GM10248 (cell line): Measurements from ENCODE around the gene CCNI2.

ENCODE experiments used
- CTCF ChIA-PET: fragments of 300-600 bp; sonication (Branson Sonifier 250); formaldehyde crosslinking; extraction: SDS; loops from one replicate; lab custom pipeline; 2021; ENCODE audit warnings: antibody characterized with exemption; lab: Yijun Ruan, JAX
- POLR2A ChIA-PET: fragments of 350-650 bp; sonication (Branson Sonifier 250); formaldehyde crosslinking; extraction: SDS; loops from one replicate; lab custom pipeline; 2020; ENCODE audit warnings: antibody characterized with exemption; lab: Yijun Ruan, JAX
- DNase-seq: peaks from one replicate; pipeline ENCODE4 v3.0.0; 2012; ENCODE audit errors: extremely low spot score
- CTCF ChIP-seq: IDR thresholded peaks from 2 replicates; pipeline ENCODE4 v1.5.1; 2012; ENCODE audit warnings: mild to moderate bottlenecking, low read depth; ENCODE audit errors: extremely low read depth, missing control alignments, control extremely low read depth

CCNI2 gene

GRCh38 chr5:132725745-132726144, 21.5 kb upstream of the CCNI2 start:
- DNase-seq, result no peak
- TF ChIP-seq CTCF, result no peak
- ChIA-PET POLR2A (no interaction called here), CTCF (interaction anchor here (1.2 to 10.1 kb wide), 4 partner anchors 8 to 94 kb away, joined by 3 to 51 read pairs (median 4); partner anchors contain the start of gene KIF3A)

- no peak for DNase-seq
- ChIA-PET CTCF (interaction anchor here (0.9 to 10.1 kb wide), 5 partner anchors 12 to 224 kb away, joined by 3 to 51 read pairs (median 3); no protein-coding TSS in a partner anchor), POLR2A (no interaction called here)
- no peak for TF ChIP-seq CTCF
These were observed 17.3 kb upstream of the CCNI2 start for GRCh38 chr5:132729896-132730295.

- no peak for TF ChIP-seq CTCF
- POLR2A ChIA-PET, result no interaction called here
- DNase-seq, result no peak
- CTCF ChIA-PET, result interaction anchor here (0.6 to 10.1 kb wide), 5 partner anchors 16 to 208 kb away, joined by 3 to 51 read pairs (median 3); no protein-coding TSS in a partner anchor
These were observed 13.6 kb upstream of the CCNI2 start for GRCh38 chr5:132733499-132734148.

- TF ChIP-seq CTCF, result no peak
- POLR2A ChIA-PET, result no interaction called here
- CTCF ChIA-PET, result interaction anchor here (1.5 to 10.1 kb wide), 2 partner anchors 17 to 209 kb away, joined by 3 to 51 read pairs; no protein-coding TSS in a partner anchor
- DNase-seq, result no peak
These were observed 12.5 kb upstream of the CCNI2 start for GRCh38 chr5:132734687-132735086.

- ChIA-PET CTCF (interaction anchor here (0.6 to 4.2 kb wide), 13 partner anchors 9 to 83 kb away, joined by 3 to 20 read pairs (median 4); partner anchors contain the start of genes CCNI2 and IL13), POLR2A (interaction anchor here (0.6 to 1.3 kb wide), 5 partner anchors 9 to 249 kb away, joined by 3 to 4 read pairs (median 3); partner anchors contain the start of genes CCNI2 and IRF1)
- peak; percentile 100 for DNase-seq
These were observed 10.1 kb upstream of the CCNI2 start, which contains the start of gene KIF3A for GRCh38 chr5:132736853-132737833. Gene KIF3A, minus strand, starts transcription at chr5:132737546. Its CDS starts 127 bp downstream, at chr5:132737419.

More at GRCh38 chr5:132736853-132737833, 10.1 kb upstream of the CCNI2 start, which contains the start of gene KIF3A:
- no peak for TF ChIP-seq CTCF
